IPS-NIHi11 (cell line): Measurements from ENCODE around the gene MISP.
A peak's percentile ranks its signal among the peaks of the same experiment; 100 is the strongest.

ENCODE experiments used
- DNase-seq: peaks from one replicate; pipeline ENCODE4 v3.0.0; 2012; ENCODE audit warnings: mixed read lengths, low spot score

Gene MISP

GRCh38 chr19:796692-797527 is 46.0 kb downstream of the MISP start, which contains the start of gene PTBP1:
Gene PTBP1 (plus strand): TSS chr19:797452. CDS start chr19:797498, 46 bp downstream.
- DNase-seq = peak; percentile 95

DNA sequence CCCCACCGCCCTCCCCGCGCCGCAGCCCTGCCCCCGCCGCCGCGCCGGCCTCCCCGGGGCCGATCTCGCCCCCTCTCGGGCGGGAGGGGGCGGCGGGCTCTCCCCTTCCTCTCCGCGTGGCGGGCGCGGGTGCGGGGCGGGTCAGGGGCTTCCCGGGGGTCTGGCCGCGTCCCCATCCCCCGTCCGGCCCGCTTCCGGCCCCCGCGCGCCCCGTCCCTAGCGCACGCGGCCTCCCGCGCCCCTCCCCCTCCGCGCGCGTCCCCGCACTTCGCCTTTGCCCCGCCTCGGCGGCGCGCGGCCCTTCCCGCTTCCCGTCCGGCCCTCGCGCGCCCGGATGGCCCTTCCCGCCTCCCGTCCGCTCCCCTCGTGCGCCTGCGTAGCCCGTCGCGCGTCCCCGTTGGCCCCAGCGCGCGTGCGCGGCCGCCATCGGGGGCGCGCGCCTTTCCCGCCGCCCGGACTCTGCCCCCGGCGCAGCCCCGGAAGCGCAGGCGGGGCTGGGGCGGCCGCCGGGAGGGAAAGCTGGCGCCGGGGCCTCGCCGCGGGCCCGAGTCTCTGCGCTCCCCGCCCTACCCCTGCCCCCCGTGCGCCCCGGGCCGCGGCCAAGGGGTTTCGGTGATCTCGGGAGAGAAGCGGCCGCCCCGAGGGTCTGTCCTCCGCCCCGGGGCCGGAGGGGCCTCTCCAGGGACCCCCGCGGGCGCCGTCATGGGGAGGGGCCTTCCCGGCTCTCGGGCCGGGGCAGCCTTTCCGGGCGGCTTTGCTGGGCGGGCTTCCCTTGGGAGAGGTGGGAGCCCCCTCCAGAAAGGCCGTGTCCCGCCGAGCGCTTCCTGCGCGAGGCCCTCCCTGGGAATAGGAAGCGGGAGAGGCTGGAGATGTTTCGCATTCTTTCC is 46.9 kb downstream of the MISP start:
- peak; percentile 98 for DNase-seq

DNA sequence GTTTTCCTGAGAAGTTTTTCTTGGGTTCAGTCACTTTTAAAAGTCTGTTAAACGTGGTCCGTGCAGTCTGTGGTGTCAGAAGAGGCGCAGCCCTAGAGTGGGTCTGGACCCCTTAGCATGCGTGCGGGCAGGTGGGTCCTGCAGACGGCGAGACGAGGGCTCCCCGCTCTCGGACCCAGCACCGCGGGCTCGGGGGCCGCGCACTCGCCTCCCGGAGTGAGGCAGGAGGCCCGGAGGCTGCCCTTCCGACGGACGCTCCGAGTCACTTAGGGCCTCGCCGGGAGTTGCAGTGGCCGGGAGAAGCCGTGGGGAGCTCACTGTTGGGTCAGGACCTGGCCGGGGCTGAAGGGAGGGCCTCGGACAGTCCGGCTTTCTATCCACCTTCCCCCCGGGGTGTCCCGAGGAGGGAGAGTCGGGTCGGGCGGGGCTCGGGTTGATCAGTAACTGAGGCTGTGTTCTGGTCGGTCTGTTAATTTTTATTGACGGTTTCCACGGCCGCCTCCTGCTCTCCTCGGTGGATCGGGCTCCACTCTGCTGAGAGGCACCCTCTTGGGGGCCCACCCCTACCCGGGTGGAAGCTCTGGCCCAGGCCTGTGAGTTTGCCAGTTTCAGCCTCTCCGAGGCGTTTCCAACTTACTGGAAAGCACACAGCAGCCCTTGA is 47.6 kb downstream of the MISP start:
- DNase-seq = no peak

DNA sequence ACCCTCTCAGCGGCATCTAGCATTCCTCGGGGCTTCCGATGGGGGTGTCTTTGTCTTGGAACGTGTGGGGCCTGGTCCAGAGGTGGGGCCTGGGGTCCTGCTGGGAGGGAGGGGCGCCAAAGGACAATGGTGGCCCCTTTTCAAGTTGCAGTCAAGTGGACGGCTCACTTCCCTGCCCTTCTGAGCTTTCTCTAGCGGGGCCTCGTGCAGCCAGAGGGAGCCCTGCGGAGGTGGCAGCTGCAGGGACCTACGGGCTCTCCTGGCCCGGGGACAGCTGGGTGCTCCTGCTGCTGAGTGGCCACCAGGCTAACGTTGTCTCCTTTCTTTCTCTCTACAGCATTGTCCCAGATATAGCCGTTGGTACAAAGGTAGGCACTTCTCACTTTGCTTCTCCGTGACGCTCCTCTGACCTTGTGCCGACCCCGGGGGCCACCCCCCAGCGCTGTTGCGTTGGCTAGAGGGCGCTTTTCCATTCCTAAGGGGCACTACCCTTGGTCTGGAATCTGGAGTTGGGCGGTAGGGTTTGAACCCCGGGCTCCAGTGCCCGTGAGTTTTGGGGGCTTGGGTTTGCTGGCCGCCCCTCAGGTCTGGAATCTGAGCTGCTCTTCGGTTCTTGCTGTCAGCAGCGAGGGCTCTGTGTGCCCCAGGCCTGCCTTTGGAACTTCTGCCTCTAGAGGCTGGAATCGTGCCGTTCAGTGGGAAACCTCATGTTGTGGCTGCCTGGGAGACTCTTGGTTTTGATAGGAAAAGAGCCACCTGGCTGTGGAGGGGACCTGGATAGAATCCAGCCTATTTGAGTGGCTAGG is 48.4 kb downstream of the MISP start:
- no peak for DNase-seq

DNA sequence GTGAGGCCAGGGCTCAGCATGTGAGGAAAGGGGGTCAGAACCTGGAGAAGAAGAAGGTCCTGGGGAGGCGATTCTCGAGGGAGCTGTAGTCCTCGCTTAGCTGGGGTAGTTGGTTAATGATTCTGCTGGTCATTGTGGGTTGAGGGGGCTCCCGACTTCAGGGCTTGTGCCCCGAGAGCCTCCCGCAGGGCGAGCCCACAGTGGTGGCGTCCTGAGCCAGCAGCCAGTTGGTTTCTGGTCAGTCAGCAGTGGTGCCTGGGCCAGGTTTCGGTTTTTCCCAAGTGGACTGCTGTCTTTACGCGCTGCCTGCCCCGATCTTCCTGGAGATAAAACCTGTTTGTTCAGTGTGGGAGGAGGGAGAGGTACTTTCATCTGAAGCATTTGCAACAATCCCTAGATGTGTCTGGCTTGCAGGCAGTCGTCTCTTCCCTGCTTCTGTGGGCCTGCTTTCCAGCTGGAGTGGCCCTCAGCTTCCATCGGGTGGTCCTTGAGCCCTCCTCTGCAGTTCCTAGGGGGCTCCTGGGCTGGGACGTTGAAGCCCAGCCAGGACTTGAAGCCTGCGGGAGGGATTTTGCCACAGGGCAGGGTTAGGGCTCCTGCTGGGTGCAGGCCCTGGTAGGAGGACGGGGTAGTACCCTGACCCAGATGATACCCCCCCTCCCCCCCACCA is 49.6 kb downstream of the MISP start:
- no peak for DNase-seq

GRCh38 chr19:801030-801860 is 50.3 kb downstream of the MISP start:
- DNase-seq = no peak

GRCh38 chr19:801861-802497 is 51.1 kb downstream of the MISP start:
- DNase-seq = no peak

DNA sequence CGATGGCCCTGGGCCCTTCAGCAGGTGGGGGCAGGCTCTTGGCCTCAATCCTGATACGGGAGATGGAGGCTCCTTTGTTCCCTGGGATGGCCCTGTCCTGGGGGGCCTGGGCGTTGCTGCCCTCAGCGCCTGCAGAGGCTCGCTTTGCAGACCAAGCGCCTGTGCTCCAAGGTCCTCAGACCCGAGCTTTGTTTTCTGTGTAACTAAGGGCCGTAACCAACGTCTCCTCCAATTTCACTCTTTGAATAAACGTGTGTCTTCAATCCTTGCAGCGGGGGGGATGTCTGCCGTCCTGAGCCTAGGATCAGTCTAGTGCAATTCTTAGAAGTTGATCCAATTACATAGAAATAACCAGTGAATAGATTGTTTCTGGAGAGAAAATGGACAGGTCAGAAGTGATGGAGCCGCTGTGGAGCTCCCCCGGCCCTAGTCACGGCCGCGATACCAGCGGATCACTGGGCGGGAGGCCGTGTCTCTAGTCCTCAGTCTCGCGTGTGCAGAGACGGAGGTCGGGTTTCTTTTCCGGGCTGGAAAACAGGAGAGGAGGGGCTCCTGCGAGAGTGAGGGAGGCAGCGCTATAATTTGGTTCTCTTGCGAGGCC is 51.7 kb downstream of the MISP start:
- DNase-seq = no peak

DNA sequence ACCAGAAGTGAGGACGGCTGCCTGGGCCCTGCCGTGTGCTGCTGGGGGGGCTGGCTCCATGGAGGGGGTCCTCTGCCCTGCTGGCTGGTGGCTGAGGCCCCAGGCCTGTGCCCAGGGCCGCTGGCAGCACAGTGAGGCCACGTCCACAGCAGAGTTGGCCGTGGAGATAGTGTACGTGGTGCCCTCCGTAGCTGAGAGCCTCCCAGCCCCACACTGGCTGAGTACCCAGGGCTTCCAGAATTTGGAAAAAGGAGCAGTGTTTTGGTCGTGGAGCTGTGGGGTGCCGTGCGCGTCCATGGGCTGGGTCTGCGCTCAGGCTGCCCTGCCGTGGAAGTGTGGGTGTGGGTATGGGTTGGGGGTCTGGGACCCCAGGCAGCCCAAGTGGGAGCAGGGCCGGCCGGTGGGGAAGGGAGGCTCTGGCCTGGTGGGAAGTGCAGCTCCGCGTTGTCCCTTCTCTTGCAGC is 52.2 kb downstream of the MISP start:
- no peak for DNase-seq

- DNase-seq = no peak
These were observed 52.9 kb downstream of the MISP start for GRCh38 chr19:803686-804418.

DNA sequence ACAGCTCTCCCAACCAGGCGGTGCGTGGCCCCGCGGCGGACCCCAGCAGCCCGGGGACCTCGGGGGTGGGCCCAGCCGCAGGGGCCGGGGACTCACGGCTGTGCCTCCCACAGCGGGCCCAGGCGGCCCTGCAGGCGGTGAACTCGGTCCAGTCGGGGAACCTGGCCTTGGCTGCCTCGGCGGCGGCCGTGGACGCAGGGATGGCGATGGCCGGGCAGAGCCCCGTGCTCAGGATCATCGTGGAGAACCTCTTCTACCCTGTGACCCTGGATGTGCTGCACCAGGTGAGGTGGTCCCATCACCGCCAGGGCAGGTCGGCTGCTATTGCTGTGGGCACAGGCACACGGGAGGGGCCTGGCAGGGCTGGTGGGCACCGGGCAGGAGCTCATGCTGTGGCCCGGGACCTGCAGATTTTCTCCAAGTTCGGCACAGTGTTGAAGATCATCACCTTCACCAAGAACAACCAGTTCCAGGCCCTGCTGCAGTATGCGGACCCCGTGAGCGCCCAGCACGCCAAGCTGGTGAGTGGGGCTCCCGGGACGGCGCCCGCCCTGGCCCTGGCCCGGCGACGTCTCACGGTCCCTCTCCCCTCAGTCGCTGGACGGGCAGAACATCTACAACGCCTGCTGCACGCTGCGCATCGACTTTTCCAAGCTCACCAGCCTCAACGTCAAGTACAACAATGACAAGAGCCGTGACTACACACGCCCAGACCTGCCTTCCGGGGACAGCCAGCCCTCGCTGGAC is 53.7 kb downstream of the MISP start:
- DNase-seq = no peak

GRCh38 chr19:805166-805551 is 54.2 kb downstream of the MISP start:
- DNase-seq = peak; percentile 19

- DNase-seq = no peak
These were observed 55.0 kb downstream of the MISP start for GRCh38 chr19:805600-806550.

DNA sequence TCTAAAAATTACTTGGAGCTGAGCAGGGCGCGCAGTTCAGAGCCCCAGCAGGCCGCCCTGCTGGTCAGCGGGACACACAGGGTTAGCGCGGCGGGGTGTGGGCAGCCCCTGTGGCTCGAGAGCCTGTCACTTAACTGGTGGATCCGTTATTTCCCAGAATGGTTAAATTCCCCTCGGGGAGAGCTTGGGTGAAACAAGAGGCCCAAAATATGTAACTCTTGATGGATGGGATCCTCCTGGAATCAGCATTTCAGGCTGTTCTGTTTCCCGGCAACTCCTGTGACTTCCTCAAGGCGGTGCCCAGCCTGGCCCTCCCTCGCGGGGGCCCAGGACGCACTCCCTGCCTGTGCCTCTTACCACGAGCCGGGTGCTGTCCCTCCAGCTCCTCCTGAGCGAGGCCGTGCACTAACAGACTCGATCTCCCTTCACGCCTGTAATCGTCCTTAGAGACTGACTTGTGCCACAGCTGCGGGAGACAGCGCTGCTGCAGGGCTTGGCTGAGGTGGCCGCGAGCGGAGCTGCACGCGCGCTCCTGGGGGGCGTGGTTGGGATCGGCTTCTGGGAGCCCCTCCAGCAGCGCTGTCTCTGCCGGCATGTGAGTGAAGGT is 56.0 kb downstream of the MISP start:
- peak; percentile 34 for DNase-seq

DNA sequence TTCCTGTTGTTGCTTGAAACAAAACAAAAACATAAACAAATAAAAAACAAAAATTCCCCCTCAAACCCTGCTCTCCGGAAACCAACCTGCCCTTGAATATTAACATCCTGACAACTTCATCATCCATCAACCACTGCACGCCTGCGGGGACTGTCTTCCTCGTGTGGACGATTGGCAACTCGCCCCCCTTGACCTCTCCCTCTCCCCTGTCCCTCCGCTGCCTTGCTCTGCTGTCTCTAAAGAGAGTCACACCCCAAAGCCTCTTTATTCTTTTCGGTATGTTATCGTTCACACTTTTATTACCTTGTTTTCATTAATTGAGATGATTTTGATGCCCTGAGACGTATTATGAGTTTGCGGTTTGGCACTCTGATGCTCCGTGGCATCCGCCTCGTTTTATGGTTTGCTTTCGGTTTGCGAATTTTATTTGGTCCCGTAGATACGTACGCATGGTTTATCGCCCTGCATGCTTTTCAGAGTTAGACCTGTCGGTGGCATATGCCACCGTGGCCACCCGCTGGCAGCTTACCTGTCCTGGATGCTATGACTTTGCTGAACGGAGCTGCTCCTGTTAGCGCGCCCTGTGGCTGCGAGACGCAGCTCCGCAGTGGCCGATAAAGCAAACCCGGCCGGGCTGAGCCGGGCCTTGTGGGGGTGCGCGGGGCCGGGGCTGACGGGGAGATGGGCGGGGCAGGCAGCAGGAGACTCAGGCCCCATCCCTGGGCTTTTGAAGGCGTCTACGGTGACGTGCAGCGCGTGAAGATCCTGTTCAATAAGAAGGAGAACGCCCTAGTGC is 56.9 kb downstream of the MISP start:
- DNase-seq = peak; percentile 33
